Small intestine (tissue), 7 donors: ENCODE measurements around the gene CMKLR1. TPM values are rescaled to one million over a fixed set of nuclear protein-coding genes. Genes with fewer than 3 reads are reported as not detected.

Source experiments
- DNase-seq, 2 donors: peaks; one replicate each; pipeline versions ENCODE4 v3.0.0 to v3.0.0-alpha.2; 2013
- FAIRE-seq: peaks from 2 replicates; lab custom pipeline; 2012; peaks lifted over from hg19 to GRCh38; lab: Jason Lieb, UNC
- H3K27ac ChIP-seq, 3 donors: one replicate each; pipeline ENCODE4 v1.5.1; 2013; ENCODE audit warnings: low read length in 2 of 3, mild to moderate bottlenecking in 2 of 3, control low read depth in 1 of 3, inconsistent platforms in 1 of 3, low read depth in 1 of 3, moderate library complexity in 1 of 3
- H3K27me3 ChIP-seq, 3 donors: one replicate each; pipeline ENCODE4 v1.6.1; 2013; ENCODE audit warnings: low read length in 3 of 3, inconsistent platforms in 1 of 3; ENCODE audit not compliant: control insufficient read depth in 3 of 3, insufficient read depth in 3 of 3
- H3K36me3 ChIP-seq, 3 donors: one replicate each; pipeline ENCODE4 v1.6.1; 2013; ENCODE audit warnings: low read length in 3 of 3, inconsistent platforms in 1 of 3, low read depth in 1 of 3, mild to moderate bottlenecking in 1 of 3, moderate library complexity in 1 of 3; ENCODE audit not compliant: control insufficient read depth in 3 of 3, insufficient read depth in 2 of 3
- H3K4me1 ChIP-seq, 3 donors: one replicate each; pipeline ENCODE4 v1.6.1; 2013; ENCODE audit warnings: low read length in 2 of 3, inconsistent platforms in 1 of 3, low read depth in 1 of 3, mild to moderate bottlenecking in 1 of 3, moderate library complexity in 1 of 3; ENCODE audit not compliant: control insufficient read depth in 3 of 3, insufficient read depth in 2 of 3
- H3K4me3 ChIP-seq, 3 donors: one replicate each; pipeline ENCODE4 v1.5.1; 2013; ENCODE audit warnings: low read length in 3 of 3, control low read depth in 1 of 3, inconsistent platforms in 1 of 3, low read depth in 1 of 3, mild to moderate bottlenecking in 1 of 3, moderate library complexity in 1 of 3
- H3K9me3 ChIP-seq, 2 donors: one replicate each; pipeline ENCODE4 v1.6.1; 2013; ENCODE audit warnings: low read depth in 1 of 2, low read length in 1 of 2; ENCODE audit not compliant: control insufficient read depth in 2 of 2, insufficient read depth in 1 of 2
- WGBS, 3 donors: extraction: QIAGEN DNeasy Blood & Tissue Kit; methylation state at CpG; one replicate each; pipeline ENCODE4 v1.1.7; 2013; 5-methylcytosine and 5-hydroxymethylcytosine counted together
- polyA plus RNA-seq, 4 donors: library from polyadenylated mRNA; stranded (reverse) in 3 of 4; unstranded in 1 of 4; fragments of 200-250 nt in 3 of 4; fragments of 120-200 nt in 1 of 4; gene quantifications; one replicate each; pipeline versions ENCODE4 v1.2.1 to v1.2.3, GENCODE V29; 2013
- donor health status: healthy with polysubstance abuse.
- donor health status: control.
- donor health status: control.
- donor health status: Bipolar disorder and iron deficiency.
- donor health status: healthy.

CMKLR1 gene
- polyA plus RNA-seq, 4 donors = 1.1 to 5.5 (median 2.6) TPM

DNA sequence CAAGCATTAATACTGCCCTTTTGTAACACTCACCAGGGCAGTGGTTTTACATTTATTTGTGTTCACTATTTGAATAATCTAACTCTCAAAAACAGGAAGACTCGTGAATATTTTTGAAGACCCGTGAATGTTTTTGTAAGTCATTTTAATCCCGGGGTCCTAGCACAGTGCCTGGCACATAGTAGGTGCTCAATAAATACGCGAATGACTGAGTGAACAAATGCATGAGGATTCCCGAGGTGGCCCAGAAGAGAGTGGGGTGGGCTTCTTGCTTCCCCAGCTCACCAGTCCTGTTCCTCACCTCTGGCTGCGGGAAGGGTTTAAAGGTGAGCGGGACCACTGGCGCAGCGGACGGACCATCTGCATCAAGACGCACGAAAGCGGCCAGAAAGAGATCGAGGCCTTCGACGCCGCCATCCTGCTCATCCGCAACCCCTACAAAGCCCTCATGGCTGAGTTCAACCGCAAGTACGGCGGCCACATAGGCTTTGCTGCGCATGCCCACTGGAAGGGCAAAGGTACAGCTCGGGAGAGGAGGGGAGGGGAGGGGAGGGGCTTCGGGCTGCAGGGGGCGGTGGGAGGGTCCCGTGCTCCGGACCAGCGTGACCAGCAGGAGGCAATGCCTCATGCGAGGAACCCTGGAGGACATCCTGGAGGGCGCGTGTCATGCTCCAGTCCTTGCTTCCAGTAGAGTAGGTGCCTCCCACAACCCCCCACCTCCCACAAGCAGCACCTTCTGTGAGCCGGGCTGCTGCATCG, 98.9 kb downstream of the CMKLR1 start:
- H3K4me1 ChIP-seq = no peaks in the 10 kb centered on the region
- peaks cover 0 to 8% (median 0%) of the 10 kb centered on the region in 3 donors for H3K27me3 ChIP-seq
- no peaks in the 10 kb centered on the region for H3K9me3 ChIP-seq
- DNase-seq (no peak), FAIRE-seq (no peak)
- no peak overlapping the region for H3K27ac ChIP-seq
- H3K4me3 ChIP-seq = no peak overlapping the region
- H3K36me3 ChIP-seq = no peaks in the 10 kb centered on the region
- 44 to 59% (median 52%) methylated on average over 34 of the region's 34 CpGs for WGBS, 3 donors

DNA sequence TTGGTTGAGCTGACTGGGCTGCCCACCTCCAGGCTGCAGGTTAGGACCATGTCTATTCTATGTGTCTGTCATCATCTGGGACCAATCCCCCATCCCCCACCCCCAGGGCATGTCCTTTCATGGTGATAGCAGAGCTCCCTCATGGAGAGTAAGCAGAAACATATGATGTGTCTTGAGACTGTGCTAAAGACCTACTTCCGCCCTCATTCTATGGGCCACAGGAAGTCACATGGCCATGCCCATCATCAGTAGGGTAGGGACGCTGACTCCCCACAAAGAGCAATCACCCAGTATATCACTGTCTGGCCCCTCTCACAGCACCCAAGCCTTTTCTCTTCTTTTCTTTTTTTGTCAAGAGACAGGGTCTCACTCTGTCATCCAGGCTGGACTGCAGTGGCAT, 99.7 kb downstream of the CMKLR1 start:
- H3K27ac ChIP-seq = no peak overlapping the region
- WGBS, 3 donors = 68 to 91% (median 71%) methylated on average over 2 of the region's 2 CpGs
- H3K4me3 ChIP-seq = no peak overlapping the region
- no peaks in the 10 kb centered on the region for H3K4me1 ChIP-seq
- no peaks in the 10 kb centered on the region for H3K36me3 ChIP-seq
- no peak for FAIRE-seq
- peaks cover 0 to 8% (median 0%) of the 10 kb centered on the region in 3 donors for H3K27me3 ChIP-seq
- H3K9me3 ChIP-seq = no peaks in the 10 kb centered on the region
- DNase-seq = no peak

DNA sequence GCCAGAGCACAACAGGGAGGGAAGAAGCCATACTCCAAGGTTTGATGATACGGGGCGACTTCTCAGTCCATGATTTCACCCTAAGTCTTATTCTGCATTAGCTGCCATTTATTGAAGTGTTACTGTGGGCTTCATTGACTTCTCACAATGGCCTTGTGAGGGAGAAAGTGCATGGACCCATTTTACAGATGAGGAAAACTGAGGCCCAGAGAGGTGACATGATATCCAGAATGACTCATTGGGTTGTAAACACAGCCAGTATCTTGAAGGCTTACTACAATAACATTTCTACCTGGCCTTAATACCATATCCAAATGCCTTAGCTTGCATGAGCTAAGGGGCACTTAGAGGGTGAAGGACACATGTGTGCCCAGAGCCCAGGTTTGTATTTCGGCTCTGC, 100.6 kb downstream of the CMKLR1 start:
- Histone ChIP-seq H3K27me3 (peaks cover 0 to 8% (median 0%) of the 10 kb centered on the region in 3 donors), H3K4me3 (no peak overlapping the region), H3K36me3 (no peaks in the 10 kb centered on the region), H3K27ac (no peak overlapping the region), H3K9me3 (no peaks in the 10 kb centered on the region), H3K4me1 (no peaks in the 10 kb centered on the region)
- 91 to 95% (median 92%) methylated on average over 3 of the region's 3 CpGs for WGBS, 3 donors
- FAIRE-seq (no peak), DNase-seq (no peak)

Other genes with a start within 250 kb of the CMKLR1 start
- gene WSCD2, start 210.0 kb downstream of the CMKLR1 start, polyA plus RNA-seq = 1 to 10 TPM in 2 of 4 donors, not detected in 2; 1.1 to 1.2 TPM
- 1 to 10 TPM in 2 of 4 donors, under 1 TPM in 2; 0.81 to 2.2 (median 1.5) TPM for gene FICD, start 176.0 kb upstream of the CMKLR1 start, polyA plus RNA-seq
- 10 to 100 TPM; 15.9 to 52.3 (median 19.6) TPM for gene SART3, start 221.9 kb upstream of the CMKLR1 start, polyA plus RNA-seq
- gene ISCU, start 223.3 kb upstream of the CMKLR1 start, polyA plus RNA-seq = 100 to 1,000 TPM; 102 to 178 (median 132) TPM